K562 (cell line): ENCODE data around the gene NRARP. TPM values are rescaled to one million over a fixed set of nuclear protein-coding genes. Genes with fewer than 3 reads are reported as not detected.
A peak's percentile ranks its signal among the peaks of the same experiment; 100 is the strongest.

Experiments used
- RB1 ChIP-seq: fragments of 450-650 bp; IDR thresholded peaks from 2 replicates; pipeline ENCODE4 v1.6.1; 2017; ENCODE audit warnings: low read depth, mild to moderate bottlenecking
- ZBTB11 ChIP-seq, 3 experiments: fragments of 200-800 bp in 1 of 3; fragments of 250-450 bp in 1 of 3; fragments of 450-650 bp in 1 of 3; sonication (Bioruptor Pico) in 1 of 3; sonication (Bioruptor generic) in 1 of 3; formaldehyde crosslinking in 1 of 3; IDR thresholded peaks; 2 replicates each; pipeline versions ENCODE4 v1.6.1 to v1.8.0; 2016 to 2022; ENCODE audit warnings: mild to moderate bottlenecking in 2 of 3, missing genetic modification characterization in 2 of 3, missing compliant biosample characterization in 1 of 3, moderate library complexity in 1 of 3
- ZNF12 ChIP-seq: sonication (generic); formaldehyde crosslinking; IDR thresholded peaks from 2 replicates; pipeline ENCODE4 v1.4.0; 2020; ENCODE audit warnings: mild to moderate bottlenecking, missing genetic modification reagents
- ZNF175 ChIP-seq: fragments of 200-800 bp; sonication (Bioruptor generic); IDR thresholded peaks from 2 replicates; pipeline ENCODE4 v1.6.1; 2016; ENCODE audit warnings: low read depth, mild to moderate bottlenecking, missing genetic modification characterization, missing compliant biosample characterization
- ZNF232 ChIP-seq: sonication (generic); formaldehyde crosslinking; IDR thresholded peaks from 2 replicates; pipeline ENCODE4 v1.8.0; 2022; ENCODE audit warnings: mild to moderate bottlenecking, missing genetic modification reagents
- ZNF561 ChIP-seq: fragments of 450-650 bp; formaldehyde crosslinking; conservative IDR thresholded peaks from 2 replicates; pipeline ENCODE4 v1.4.0; 2020; ENCODE audit warnings: mild to moderate bottlenecking, moderate library complexity
- ZNF639 ChIP-seq, 2 experiments: fragments of 200-800 bp in 1 of 2; sonication (Bioruptor generic) in 1 of 2; sonication (generic) in 1 of 2; formaldehyde crosslinking in 1 of 2; IDR thresholded peaks in 1 of 2; conservative IDR thresholded peaks in 1 of 2; 2 replicates each; pipeline versions ENCODE4 v1.5.0 to v1.6.1; 2016 to 2020; ENCODE audit warnings: missing compliant biosample characterization in 1 of 2, missing genetic modification characterization in 1 of 2, missing genetic modification reagents in 1 of 2
- polyA plus RNA-seq, 8 experiments: library from polyadenylated mRNA; depleted of rRNA in 4 of 8; stranded (reverse) in 5 of 8; unstranded in 3 of 8; fragments of >200 nt; fragmentation: Nextera tagmentation in 2 of 8; fragmentation: Illumina TruSeq in 1 of 8; extraction: Ambion mirVana in 2 of 8; extraction: Trizol in 1 of 8; gene quantifications; 2 replicates each; pipeline versions ENCODE4 v1.2.1 to v1.2.3, GENCODE V29; 2011 to 2014; ENCODE audit warnings: inconsistent platforms in 1 of 8, missing spikeins in 1 of 8
- total RNA-seq, 7 experiments: library from RNA; depleted of rRNA in 6 of 7; stranded (reverse); fragments of >200 nt in 6 of 7; fragmentation: Illumina TruSeq in 2 of 7; extraction: Trizol in 2 of 7; gene quantifications; 2 replicates each; pipeline versions ENCODE4 v1.2.1 to v1.2.3, GENCODE V29; 2011 to 2021; ENCODE audit warnings: low replicate concordance in 1 of 7
- TF ChIP-seq, protein P1 (sequence below): fragments of 200-800 bp; sonication (Bioruptor generic); IDR thresholded peaks from 2 replicates; pipeline ENCODE4 v1.6.1; 2017; ENCODE audit warnings: missing genetic modification characterization, missing compliant biosample characterization
- TF ChIP-seq, protein P2 (sequence below), 3 experiments: IDR thresholded peaks in 2 of 3; conservative IDR thresholded peaks in 1 of 3; 2 replicates each; pipeline ENCODE4 v1.5.1; 2011 to 2012; ENCODE audit warnings: low read length in 3 of 3, mild to moderate bottlenecking in 3 of 3, control low read depth in 2 of 3, improper control_type of control experiment in 1 of 3, inconsistent platforms in 1 of 3, low read depth in 1 of 3, mixed read lengths in 1 of 3, moderate library complexity in 1 of 3; ENCODE audit not compliant: insufficient read depth in 2 of 3
- TF ChIP-seq, protein P3 (sequence below), 2 experiments: fragments of 450-650 bp; conservative IDR thresholded peaks; 2 replicates each; pipeline ENCODE4 v1.6.1; 2017; ENCODE audit warnings: mild to moderate bottlenecking in 2 of 2, moderate library complexity in 2 of 2
- TF ChIP-seq, protein P4 (sequence below), 2 experiments: fragments of 450-650 bp; IDR thresholded peaks; 2 replicates each; pipeline ENCODE4 v1.6.1; 2016

The NRARP gene
- total and polyA plus RNA-seq, 9 of the 15 experiments (the other 6 are each of a cell fraction or from before 2014, with no cell fraction given), result 2.0 to 24.5 (median 7.2) TPM; not detected in 2

DNA sequence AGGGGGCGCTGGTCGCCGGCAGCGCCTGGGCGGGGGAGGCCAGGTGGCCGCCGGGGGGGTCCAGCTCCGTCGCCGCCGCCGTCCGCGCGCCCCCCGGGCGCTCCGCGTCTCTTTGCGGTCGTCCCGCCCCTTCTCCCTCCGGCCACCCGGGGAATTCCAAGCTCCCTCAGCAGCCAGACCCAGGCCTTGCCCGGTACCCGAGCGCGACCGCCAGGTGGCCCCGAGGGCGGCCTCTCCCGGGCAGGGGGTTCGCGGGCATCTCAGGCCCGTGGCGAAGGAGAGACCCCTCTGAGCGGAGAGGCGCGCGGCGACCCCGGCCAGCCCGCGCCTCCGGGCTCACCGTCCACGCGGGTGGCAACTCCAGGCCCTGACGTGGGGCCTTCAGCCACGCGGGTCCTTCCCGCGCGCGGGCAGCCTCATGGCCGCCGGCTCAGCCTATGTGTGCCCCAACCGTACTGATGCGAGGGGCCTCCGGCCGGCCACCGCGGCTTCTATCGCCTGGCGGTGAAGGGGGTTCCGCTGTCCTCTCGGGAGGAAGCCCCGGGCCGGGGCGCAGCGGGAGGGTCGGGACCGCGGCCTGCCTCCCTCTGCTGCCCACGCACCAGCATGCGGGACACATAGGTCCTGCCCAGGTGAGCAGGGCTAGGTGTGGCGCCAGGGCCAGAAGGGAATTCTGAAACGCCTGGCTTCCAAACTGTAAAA lies 529 bp upstream of the NRARP start (continued):
- TF ChIP-seq ZBTB11 (CRISPR knock-in tag; IDR thresholded peaks at IDR 0.05) (peak in 1 of 3 experiments; percentile 71; a peak in 2 of 6 replicates), ZNF232 (peak; percentile 93), RB1 (0 out of 2 replicates have a peak, but pooled peaks have one; percentile 22), ZNF639 (CRISPR knock-in tag; conservative IDR thresholded peaks at IDR 0.05 in 1 of 2, IDR thresholded peaks at IDR 0.05 in 1 of 2) (peak in 1 of 2 experiments; percentile 80; a peak in 2 of 4 replicates), ZNF12 (CRISPR knock-in tag) (peak; percentile 55; the same call in 1 of the 2 replicates), ZNF175 (CRISPR knock-in tag) (peak; percentile 17; the same call in 1 of the 2 replicates), ZNF561 (no peak)
- TF ChIP-seq, protein P1, sequence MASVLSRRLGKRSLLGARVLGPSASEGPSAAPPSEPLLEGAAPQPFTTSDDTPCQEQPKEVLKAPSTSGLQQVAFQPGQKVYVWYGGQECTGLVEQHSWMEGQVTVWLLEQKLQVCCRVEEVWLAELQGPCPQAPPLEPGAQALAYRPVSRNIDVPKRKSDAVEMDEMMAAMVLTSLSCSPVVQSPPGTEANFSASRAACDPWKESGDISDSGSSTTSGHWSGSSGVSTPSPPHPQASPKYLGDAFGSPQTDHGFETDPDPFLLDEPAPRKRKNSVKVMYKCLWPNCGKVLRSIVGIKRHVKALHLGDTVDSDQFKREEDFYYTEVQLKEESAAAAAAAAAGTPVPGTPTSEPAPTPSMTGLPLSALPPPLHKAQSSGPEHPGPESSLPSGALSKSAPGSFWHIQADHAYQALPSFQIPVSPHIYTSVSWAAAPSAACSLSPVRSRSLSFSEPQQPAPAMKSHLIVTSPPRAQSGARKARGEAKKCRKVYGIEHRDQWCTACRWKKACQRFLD, result peak; percentile 74
- TF ChIP-seq, protein P2, sequence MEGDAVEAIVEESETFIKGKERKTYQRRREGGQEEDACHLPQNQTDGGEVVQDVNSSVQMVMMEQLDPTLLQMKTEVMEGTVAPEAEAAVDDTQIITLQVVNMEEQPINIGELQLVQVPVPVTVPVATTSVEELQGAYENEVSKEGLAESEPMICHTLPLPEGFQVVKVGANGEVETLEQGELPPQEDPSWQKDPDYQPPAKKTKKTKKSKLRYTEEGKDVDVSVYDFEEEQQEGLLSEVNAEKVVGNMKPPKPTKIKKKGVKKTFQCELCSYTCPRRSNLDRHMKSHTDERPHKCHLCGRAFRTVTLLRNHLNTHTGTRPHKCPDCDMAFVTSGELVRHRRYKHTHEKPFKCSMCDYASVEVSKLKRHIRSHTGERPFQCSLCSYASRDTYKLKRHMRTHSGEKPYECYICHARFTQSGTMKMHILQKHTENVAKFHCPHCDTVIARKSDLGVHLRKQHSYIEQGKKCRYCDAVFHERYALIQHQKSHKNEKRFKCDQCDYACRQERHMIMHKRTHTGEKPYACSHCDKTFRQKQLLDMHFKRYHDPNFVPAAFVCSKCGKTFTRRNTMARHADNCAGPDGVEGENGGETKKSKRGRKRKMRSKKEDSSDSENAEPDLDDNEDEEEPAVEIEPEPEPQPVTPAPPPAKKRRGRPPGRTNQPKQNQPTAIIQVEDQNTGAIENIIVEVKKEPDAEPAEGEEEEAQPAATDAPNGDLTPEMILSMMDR (IDR thresholded peaks at IDR 0.05 in 2 of 3, conservative IDR thresholded peaks at IDR 0.05 in 1 of 3; ENCODE audit: insufficient read depth in 2 of 3, low read depth in 1 of 3, low read length in 3 of 3), result peak; percentile 48 to 65 (median 61); a peak in 5 of 6 replicates
- TF ChIP-seq, protein P3, sequence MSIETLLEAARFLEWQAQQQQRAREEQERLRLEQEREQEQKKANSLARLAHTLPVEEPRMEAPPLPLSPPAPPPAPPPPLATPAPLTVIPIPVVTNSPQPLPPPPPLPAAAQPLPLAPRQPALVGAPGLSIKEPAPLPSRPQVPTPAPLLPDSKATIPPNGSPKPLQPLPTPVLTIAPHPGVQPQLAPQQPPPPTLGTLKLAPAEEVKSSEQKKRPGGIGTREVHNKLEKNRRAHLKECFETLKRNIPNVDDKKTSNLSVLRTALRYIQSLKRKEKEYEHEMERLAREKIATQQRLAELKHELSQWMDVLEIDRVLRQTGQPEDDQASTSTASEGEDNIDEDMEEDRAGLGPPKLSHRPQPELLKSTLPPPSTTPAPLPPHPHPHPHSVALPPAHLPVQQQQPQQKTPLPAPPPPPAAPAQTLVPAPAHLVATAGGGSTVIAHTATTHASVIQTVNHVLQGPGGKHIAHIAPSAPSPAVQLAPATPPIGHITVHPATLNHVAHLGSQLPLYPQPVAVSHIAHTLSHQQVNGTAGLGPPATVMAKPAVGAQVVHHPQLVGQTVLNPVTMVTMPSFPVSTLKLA (conservative IDR thresholded peaks at IDR 0.05), result peak in 1 of 2 experiments; percentile 62; a peak in 2 of 4 replicates
- TF ChIP-seq, protein P4, sequence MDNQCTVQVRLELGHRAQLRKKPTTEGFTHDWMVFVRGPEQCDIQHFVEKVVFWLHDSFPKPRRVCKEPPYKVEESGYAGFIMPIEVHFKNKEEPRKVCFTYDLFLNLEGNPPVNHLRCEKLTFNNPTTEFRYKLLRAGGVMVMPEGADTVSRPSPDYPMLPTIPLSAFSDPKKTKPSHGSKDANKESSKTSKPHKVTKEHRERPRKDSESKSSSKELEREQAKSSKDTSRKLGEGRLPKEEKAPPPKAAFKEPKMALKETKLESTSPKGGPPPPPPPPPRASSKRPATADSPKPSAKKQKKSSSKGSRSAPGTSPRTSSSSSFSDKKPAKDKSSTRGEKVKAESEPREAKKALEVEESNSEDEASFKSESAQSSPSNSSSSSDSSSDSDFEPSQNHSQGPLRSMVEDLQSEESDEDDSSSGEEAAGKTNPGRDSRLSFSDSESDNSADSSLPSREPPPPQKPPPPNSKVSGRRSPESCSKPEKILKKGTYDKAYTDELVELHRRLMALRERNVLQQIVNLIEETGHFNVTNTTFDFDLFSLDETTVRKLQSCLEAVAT (IDR thresholded peaks at IDR 0.05), result no peak
